GM18907 (cell line): ENCODE results near the gene CLK4.
A peak's percentile ranks its signal among the peaks of the same experiment; 100 is the strongest.

Experiments used
- ATAC-seq: cut with Tn5 transposase; IDR thresholded peaks from one replicate; pipeline ENCODE4 v1.9.1; 2021; ENCODE audit warnings: mild to moderate bottlenecking, moderate library complexity; ENCODE audit not compliant: unreplicated experiment

The CLK4 gene

GRCh38 chr5:178640331-178641045 lies 13.6 kb upstream of the CLK4 start:
- ATAC-seq, result no peak

DNA sequence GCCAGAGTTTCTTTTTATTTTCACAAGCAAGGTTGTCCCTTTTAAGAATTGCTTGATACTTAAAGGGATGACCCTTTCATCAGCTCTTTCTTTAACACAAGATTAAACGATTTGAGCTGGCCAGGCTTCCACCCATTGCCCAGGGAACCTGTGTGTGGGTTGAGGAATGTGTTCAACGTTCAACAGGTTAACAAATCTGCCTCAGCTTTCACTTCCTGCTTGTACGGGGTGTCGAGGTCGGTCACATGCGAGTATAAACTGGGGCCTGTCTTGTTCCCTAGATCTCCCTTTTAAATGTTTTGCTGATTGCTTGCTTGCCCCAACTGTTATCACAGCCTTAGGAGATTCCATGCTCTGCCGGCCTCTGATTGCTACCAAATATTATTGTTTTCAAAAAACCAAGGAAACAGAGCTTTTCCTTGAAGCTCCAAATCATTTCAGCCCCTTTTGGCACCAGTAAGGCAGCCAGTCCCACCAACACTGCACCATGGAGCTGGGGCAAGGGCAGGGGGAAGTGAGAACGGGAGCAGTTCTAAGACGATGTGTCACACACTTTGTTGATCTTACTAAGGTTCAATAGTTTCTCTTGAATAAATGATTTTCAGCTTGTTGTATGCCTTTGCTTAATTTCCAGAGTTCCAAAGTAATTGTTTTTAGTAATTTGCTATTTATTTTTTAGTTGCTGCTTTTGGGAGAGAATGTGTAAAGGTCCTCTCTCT lies 10.7 kb upstream of the CLK4 start:
- ATAC-seq, result no peak

DNA sequence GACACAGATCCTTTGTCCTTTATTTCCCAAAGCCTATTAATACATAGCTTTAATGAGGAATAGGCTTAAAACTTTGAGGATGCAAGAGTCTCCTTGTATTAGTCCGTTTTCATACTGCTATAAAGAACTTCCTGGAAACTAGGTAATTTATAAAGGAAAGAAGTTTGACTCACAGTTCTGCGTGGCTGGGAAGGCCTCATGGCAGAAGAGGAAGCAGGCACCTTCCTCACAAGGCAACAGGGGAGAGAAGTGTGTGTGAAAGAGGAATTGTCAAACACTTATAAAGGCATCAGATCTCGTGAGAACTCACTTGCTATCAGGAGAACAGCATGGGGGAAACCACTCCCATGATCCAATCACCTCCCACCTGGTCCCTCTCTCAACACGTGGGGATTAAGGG lies 5.4 kb upstream of the CLK4 start:
- no peak for ATAC-seq

DNA sequence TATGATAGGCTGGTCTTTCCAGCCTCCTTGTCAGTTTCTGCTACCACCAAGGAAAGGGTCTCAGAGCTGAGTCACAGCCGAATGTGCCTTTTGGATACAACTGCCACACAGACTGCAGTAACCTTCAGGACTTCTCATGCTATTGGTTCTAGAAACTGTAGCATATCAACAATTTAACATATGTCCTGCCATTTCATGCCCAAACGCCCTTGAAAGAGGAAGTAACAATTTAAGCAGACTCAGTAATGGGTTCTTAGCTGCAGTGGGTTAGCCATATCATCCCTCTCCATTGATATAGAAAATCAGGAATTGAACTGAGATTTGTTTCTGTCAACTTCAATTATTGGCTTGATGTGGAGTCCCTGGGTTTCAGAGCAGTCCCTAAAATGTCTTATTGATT lies 4.1 kb upstream of the CLK4 start:
- ATAC-seq, result no peak

DNA sequence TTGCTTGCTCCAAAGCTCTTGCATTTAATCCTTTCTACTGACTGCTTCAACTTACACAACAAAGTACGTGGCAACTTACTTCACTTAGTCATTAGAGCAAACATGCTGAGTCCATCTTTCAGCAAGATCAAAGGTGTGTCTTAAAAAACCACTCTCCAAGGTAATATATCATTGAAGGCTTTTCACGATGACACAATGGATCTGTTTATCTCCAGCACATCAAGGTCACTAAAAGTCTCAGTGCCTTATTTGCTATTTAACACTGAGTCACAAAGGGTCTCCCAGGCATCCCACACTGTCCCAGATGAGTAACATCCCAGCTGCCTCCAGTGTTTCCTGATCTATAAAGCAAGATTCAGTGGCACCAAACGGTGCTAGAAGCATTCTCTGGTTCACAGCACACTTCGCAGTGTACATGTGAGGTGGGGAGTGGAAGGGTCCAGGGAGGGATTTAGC lies 3.7 kb upstream of the CLK4 start:
- ATAC-seq, result no peak

GRCh38 chr5:178627259-178627598 lies 379 bp upstream of the CLK4 start:
- no peak for ATAC-seq

DNA sequence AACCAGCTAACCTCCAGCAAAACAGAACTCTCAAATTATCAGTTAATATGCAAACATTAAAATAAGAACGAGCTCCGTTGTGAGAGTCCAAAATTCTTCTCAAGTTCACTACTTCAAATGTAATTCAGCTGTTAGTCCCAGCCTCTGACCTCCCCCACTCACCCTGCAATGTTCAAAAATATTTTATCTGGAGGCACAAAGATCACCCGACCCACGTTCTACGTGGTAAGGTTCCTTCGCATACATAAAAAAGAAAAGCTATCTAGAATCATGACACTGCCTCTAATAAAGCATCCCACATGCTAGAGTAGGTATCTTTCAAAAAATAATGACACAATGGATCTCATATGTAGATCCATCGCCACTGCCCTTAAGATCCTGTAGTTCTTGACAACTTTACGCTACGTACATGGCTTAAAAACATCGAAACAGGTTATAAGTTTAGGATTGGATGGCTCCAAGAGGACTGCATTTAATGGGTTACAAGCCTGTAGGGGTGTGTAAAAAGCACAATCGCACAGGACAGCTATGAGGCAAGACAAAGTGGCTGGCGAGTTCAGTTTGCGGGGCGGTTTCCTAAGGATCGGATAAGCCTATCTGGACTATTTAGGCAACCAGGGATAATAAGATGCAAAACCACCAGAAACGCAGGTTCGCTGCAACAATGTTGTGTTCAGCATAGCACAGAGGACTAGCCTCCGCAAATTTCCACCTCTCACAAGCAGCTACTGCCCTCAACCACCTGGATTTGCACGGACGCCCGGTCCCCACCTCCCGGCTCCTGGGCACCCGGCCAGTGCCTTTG lies 969 bp downstream of the CLK4 start:
- ATAC-seq, result peak; percentile 19

GRCh38 chr5:178624631-178625546 lies 2.0 kb downstream of the CLK4 start:
- no peak for ATAC-seq

DNA sequence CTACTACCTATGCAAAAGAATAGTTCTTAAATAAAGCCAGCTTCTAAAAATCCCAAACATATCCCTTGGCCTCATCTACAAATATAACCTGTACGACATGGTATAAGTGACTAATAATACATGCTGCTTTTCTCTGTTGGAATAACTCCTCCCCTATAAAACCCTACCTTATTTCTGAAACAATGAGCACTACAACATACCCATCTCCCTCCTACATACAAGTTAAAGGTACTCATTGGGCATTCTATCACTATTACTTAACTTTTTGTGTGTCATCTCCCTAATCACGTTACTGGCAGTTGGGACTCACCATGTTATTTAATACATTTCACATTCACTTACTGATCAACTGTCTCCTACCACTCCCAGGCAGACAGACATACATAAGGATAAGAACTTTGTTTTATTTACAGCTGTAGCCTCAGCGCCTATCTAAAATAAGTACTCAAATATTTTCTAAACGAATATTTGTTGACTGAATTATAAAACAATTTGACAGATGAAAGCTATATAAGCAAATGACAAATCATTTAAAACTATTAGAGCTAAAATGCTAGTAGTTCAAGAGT lies 4.1 kb downstream of the CLK4 start:
- ATAC-seq, result no peak

GRCh38 chr5:178619390-178619789 lies 7.5 kb downstream of the CLK4 start:
- no peak for ATAC-seq

DNA sequence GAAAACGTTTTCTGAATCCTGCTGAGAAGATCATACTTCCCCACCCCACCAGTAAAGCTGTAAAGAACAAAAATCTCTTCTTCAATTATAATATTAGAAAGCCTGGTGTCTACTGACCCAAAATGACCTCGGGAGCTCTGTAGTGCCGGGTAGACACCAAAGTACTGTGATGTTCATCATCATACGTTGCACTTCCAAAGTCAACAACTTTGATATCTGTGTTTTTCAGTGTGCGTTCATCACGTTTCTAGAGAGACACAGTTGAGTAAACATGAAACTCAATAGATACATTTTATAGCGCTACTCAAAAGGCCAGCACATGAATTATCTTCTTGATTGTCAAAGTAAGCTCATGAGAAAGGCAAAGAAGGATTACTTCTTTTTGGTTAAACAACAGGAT lies 14.6 kb downstream of the CLK4 start:
- ATAC-seq, result no peak

DNA sequence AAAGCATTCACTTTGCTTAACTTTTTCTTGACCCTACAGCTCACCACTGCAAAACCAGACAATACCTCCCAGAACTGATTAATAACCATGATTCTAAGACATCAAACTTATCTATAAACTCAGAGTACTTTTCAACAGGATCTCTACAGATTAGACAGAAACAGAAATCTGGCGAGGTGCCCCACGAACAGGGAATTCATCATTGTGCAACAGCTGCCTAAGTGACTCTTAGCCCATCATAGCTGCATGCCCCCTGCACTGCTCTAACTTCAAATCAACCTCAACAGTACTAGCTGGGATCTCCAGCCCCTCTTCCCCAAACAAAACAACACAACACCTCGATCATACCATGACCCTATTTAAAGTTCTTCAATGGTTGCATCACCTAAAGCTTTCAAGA lies 20.6 kb downstream of the CLK4 start:
- ATAC-seq, result no peak

GRCh38 chr5:178605788-178606187 lies 21.1 kb downstream of the CLK4 start:
- ATAC-seq, result no peak

DNA sequence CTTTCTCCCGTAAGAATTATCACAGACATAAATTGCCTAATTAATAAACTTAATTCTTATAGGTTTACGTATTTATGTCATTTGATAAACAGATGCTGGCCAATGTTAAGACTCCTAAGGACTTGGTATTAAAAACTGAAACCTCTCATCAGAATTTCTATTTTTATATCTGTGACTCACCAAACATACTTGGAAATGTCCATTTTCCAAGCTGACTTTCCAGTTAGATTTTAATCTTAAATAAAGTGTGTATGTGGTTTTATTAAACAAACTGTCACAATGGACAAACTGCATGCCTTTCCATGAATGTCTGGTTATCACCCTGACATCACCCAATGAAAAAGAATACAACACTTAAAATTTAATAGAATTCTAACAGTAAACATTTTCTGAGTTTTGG lies 24.1 kb downstream of the CLK4 start:
- ATAC-seq, result no peak

- ATAC-seq, result no peak
These were observed 31.1 kb downstream of the CLK4 start for GRCh38 chr5:178595750-178596149.

- ATAC-seq, result no peak
These were observed 31.7 kb downstream of the CLK4 start for GRCh38 chr5:178595150-178595549.

DNA sequence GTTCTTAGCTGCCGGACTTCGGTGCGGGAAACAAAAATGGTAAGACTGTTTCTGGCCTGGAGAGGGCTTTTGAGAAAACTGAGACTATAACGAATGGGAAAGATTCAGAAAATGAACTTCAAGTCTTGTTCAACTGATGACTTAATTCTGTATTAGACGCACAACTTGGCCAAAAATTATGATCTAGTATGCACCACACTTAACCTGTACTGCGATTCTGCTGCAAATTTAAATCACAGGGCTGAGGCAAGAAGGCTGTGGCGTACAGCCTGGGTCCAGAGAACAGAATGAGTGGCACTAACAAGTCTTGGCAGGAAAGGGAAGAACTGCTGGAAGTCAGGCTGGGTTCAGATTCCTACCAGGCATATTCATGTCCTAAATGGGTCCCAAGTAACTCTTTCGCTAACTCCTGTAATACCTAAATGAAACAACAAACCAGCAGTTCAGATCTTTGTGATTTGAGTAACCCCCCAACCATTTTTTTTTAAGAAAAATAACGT lies 35.9 kb downstream of the CLK4 start:
- ATAC-seq, result no peak

DNA sequence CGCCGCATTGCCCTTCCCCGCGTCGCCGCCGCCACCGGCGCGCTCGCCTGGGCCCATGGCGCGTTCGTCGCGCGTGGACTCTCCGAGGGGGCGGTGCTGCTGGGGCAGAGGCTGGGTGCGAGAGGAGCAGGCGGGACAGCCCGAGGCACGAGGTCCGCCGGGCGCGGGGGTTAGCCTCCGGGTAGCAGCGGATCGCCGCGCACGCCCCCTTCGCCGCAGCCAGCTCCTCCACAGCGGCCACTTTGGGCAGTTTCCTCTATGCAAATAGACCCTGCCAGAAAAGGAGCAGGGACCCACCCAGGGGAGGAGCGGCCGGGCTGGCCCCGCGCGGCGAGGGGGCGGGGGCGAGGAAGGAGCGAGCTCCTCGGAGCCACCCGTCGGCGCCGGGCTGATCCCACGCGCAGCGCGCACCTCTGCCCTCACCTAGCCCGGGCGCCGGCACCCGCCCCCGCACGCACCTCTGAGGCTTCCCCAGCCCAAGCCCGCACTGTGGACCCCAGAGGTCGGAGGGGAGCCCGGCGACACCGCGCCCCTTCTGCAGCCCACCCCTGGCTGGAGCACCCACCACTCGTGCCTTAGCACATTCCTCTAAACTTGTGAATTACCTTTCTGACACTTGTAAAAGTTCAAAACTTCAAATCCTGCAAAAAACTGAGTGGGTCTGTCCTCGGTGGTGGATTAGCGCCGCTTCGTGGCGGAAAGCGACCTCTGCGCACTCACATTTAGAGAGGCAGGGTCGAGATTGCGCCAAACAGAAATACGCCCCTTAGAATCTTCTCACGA lies 36.5 kb downstream of the CLK4 start, which contains the start of gene COL23A1:
Gene COL23A1, minus strand, starts transcription at position 253 of the 783 bp plus-strand sequence.
- no peak for ATAC-seq
